GM19467 (cell line): ENCODE results near the gene PBRM1.
"Not testable (repeated sequence)": the region's sequence is repeated elsewhere in the genome, so short reads cannot be mapped to it uniquely, and the experiment has no call there.

Experiments
- ATAC-seq: cut with Tn5 transposase; IDR thresholded peaks from one replicate; pipeline ENCODE4 v1.9.1; 2021; ENCODE audit warnings: mild to moderate bottlenecking, moderate library complexity; ENCODE audit not compliant: unreplicated experiment

Gene PBRM1

DNA sequence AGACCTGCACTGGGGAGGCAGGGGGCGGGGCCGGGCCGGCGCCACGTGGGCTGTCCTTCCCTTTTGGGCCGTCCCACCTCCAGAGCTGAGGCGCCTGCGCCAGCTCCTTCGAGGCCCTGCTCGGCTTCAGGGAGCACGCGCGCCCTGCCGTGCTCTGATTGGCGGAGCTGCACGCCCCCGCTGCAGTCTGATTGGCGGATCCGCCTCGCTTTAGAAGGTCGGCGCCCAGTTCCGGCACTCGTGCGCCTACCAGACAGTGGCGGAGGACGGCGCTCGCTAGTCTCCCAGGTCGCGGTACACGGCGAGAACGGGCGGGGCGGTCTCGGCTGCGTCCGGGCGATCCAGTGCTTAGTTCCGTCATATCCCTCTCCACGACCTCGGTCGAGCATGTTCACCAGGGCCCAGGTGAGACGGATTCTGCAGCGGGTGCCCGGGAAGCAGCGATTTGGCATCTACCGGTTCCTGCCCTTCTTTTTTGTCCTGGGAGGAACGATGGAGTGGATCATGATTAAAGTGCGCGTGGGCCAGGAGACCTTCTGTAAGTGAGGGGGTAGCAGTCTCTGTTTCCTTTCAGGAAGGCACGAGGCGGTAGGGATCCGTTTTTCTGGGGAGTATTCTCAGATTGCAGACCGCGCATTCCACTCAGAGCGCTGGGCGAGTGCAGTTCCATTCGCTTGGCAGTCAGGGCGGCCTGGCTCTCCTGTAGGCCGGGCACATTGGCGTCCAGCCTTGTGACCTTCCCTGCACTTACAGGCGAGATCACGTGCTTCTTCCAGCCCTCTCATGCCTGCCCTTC lies 149.1 kb downstream of the PBRM1 start, which contains the start of gene UQCC5:
UQCC5 (plus strand) TSS at position 237 of the 796 bp plus-strand sequence; CDS start at position 388, 151 bp downstream.
- ATAC-seq = peak; percentile 80

GRCh38 chr3:52536112-52536368 lies 149.7 kb downstream of the PBRM1 start:
- no peak for ATAC-seq

- no peak for ATAC-seq
Measured at GRCh38 chr3:52535411-52536111, 150.2 kb downstream of the PBRM1 start.

DNA sequence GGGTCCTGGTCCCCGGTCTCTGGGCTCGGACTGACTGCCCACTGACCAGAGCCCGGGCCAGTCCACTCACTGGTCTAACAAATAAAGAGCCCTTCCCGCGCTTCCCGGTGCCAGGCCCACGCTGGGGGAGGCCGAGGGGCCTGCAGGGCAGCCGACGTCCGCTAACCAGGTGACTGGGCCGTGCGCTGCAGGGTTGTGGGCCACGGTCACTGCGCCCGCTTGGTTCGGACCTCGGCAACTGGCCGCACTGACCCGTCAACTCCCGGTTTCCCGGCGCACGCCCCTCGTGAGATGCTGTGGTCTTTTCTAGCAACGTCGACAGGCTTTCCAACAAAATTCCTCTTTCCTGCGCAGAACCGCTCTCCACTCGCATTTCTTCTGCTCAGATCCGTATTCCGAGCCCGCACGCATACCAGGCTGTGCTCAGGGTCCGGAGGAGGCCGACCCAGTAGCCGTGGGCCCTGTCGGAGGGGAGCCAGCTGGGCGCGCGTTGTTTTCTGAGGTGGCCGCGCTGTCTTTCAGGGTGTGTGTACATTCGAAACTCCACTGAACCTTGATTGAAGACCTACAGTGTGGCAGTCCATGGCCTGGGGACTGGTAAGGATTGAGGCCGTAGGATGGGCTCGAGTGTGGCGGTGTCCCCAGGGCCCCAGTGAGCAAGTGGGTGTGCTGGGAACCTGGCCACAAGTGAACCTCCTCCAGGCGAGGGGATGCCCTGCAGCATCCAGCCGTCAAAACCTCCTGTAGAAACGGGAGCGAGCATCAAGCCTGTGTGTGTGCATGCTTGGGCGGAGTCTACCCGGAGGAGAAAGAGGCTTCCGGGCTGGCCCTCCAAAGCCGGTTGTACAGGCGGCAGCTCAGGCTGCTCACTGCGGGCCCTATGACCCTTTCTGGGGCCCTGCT lies 151.2 kb downstream of the PBRM1 start:
- ATAC-seq = no peak

- ATAC-seq = peak; percentile 30
Measured at GRCh38 chr3:52533623-52534280, 152.0 kb downstream of the PBRM1 start, which contains the start of gene NT5DC2. TSS of gene NT5DC2 (minus strand) at chr3:52533857. CDS start at chr3:52533737, 120 bp downstream.

GRCh38 chr3:52532838-52533622 lies 152.7 kb downstream of the PBRM1 start:
- no peak for ATAC-seq

DNA sequence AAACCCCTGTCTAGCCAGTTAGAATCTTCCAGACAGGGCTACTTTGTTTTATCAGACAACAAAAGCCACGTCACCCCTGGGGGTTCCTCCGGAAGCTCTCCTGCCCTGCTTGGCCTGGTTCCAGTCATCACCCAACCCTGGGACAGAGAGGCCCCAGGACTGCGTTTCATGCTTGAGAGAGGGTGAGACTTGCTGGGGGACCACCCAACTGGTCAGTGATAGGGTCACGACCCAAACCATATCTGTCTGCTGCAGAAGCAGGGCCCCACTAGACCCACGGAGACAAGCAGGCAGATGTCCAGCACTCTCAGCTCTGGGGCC lies 153.2 kb downstream of the PBRM1 start:
- ATAC-seq = no peak

GRCh38 chr3:52531860-52532516 lies 153.7 kb downstream of the PBRM1 start:
- no peak for ATAC-seq

- no peak for ATAC-seq
Measured at GRCh38 chr3:52530918-52531826, 154.5 kb downstream of the PBRM1 start.

DNA sequence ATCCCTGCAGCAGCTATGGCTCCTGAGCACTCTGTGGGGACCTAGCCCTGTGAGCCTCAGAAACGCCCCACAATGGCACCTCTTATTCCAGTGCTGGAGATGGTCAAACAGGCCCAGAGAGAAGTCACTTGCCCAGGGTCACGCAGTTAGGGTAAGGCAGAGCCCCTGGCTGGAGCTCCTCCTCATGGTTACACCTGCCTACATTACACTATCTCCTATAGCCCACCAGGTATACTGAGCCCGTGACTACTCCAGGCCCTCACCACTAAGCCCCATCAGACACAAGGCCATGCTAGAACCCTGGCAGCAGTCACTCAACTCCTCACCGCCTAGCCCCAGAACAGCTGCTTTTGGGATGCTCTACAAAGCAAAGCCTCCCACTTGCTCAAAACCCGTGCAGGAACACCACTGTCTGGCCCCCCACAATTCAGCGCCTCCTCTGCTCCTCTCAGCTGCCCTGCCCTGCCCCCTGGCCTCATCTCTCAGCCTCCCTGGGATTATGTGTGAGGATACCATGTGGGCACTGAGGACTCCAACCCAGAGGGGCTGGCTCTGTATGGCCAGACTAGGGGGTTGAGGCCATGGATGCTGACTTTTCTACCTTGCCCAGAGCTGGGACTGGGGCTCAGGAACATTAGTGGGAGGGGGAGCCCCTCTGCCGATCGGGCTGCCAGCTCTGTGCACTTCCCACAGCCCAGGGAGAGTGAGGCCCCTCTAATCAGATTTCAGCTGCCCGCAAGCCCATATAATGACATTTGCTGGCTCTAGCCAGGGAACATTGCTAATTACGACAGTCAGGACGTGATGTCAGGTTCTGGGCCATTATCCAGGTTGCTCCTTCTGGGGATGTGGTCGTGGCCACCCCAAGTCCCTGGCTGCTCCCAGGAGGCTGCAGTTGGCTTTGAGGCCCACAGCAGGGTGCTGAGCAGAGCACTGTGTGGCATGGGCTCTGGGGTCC lies 156.1 kb downstream of the PBRM1 start:
- no peak for ATAC-seq

GRCh38 chr3:52528586-52529375 lies 156.9 kb downstream of the PBRM1 start:
- ATAC-seq = no peak

GRCh38 chr3:52527732-52528585 lies 157.8 kb downstream of the PBRM1 start:
- no peak for ATAC-seq

DNA sequence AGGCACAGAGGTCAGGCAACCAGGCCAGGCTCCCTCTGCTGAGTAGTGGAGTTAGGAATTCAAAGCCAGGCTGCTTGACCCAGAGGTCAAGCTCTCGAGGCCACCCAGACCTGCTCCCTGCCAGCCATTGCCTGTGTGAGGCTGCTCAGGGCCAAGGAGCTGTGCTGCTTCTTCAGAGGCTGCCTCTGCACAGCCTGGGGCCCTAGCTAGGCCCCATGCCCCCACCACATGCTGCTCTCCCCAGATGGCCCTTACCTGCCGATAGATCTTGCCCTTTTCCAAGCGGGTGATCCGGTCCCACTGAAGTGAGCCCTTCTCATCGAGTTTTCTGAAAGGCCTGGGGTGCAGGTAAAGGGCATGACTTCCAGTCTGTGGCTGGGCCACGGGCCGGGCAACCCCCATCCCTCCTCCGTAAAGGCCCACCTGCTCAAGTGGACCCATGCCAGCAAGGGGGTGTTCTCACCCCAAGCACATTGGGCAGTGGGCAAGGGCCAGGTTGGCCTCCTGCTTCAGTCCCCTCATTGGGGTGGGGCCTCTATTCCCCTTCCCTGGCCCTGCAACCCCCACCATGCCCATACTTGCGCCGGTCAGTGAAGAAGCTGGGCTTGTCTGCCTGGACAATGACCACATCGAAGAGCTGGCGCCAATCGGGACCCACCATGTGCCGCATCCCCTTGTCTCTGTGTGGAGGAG lies 158.5 kb downstream of the PBRM1 start:
- ATAC-seq = no peak

DNA sequence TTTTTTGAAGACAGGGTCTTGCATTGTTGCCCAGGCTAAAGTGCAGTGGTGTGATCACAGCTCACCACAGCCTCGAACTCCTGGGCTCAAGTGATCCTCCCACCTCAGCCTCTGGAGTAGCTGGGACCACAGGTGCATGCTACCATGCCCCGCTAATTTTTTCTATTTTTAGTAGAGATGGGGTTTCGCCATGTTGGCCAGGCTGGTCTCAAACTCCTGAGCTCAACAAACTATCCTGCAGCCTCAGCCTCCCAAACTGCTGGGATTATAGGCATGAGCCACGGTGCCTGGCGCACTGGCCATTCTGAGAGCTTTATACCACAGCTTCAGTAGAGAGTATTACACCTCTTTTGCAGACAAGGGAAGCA lies 159.1 kb downstream of the PBRM1 start:
- not testable (repeated sequence) for ATAC-seq
